HCT116 (cell line): ENCODE data around the gene OR5K2. TPM values are rescaled to one million over a fixed set of nuclear protein-coding genes. Genes with fewer than 3 reads are reported as not detected.
A peak's percentile ranks its signal among the peaks of the same experiment; 100 is the strongest.

Source experiments
- ATAC-seq: fragments of 200-7000 bp; cut with Tn5 transposase; 2 replicates; pipeline ENCODE4 v1.9.1; 2020; ENCODE audit warnings: mild to moderate bottlenecking, moderate library complexity
- BruUV-seq: library from RNA; stranded (reverse); fragments of 400-500 nt; replicated peaks from 2 replicates; lab custom pipeline; 2021; lab: Mats Ljungman, UMichigan
- CTCF ChIA-PET: fragments of 300-600 bp; sonication (Branson Sonifier 250); formaldehyde crosslinking; loops from one replicate; lab custom pipeline; 2021; ENCODE audit warnings: antibody characterized with exemption; lab: Charles Lee
- POLR2A ChIA-PET: fragments of 300-600, 350-600 bp; sonication (Branson Sonifier 250); formaldehyde crosslinking; loops from one replicate; lab custom pipeline; 2021; ENCODE audit warnings: antibody characterized with exemption; lab: Charles Lee
- RAD21 ChIA-PET, 2 experiments: fragments of 300-600 bp; sonication (Branson Sonifier 250); formaldehyde crosslinking; loops; one replicate each; lab custom pipeline; 2023; ENCODE audit warnings: low total read pairs in 2 of 2; ENCODE audit not compliant: uncharacterized antibody in 2 of 2, unreplicated experiment in 2 of 2, low non-redundant PET in 1 of 2; lab: Charles Lee
- DNase-seq: peaks from one replicate; pipeline ENCODE4 v3.0.0-alpha.2; 2010; ENCODE audit warnings: low read depth, low spot score
- H2AFZ ChIP-seq: fragments of 200-600 bp; shearing (Covaris generic), sonication (generic); 2 replicates; pipeline ENCODE4 v1.6.1; 2017; ENCODE audit warnings: low read depth, mixed run types, mixed read lengths, antibody characterized with exemption, low read length; ENCODE audit not compliant: poor library complexity, severe bottlenecking
- H3K27ac ChIP-seq: 2 replicates; pipeline ENCODE4 v1.5.1; 2012; ENCODE audit warnings: low read depth, low read length
- H3K27me3 ChIP-seq: fragments of 200-600 bp; sonication (generic); 2 replicates; pipeline ENCODE4 v1.6.1; 2016; ENCODE audit warnings: mixed run types, low read length, mixed read lengths; ENCODE audit not compliant: insufficient read depth
- H3K36me3 ChIP-seq, 2 experiments: fragments of 200-500 bp in 1 of 2; fragments of 200-600 bp in 1 of 2; sonication (Bioruptor generic) in 1 of 2; sonication (generic) in 1 of 2; 2 replicates each; pipeline versions ENCODE4 v1.5.1 to v1.6.1; 2014 to 2016; ENCODE audit warnings: low read length in 2 of 2, inconsistent platforms in 1 of 2, mixed read lengths in 1 of 2, mixed run types in 1 of 2; ENCODE audit not compliant: insufficient read depth in 2 of 2, control insufficient read depth in 1 of 2
- H3K4me1 ChIP-seq, 2 experiments: fragments of 200-600 bp in 1 of 2; sonication (generic) in 1 of 2; 2 replicates each; pipeline versions ENCODE4 v1.5.1 to v1.6.1; 2012 to 2017; ENCODE audit warnings: low read length in 2 of 2, inconsistent platforms in 1 of 2, mild to moderate bottlenecking in 1 of 2, mixed read lengths in 1 of 2, mixed run types in 1 of 2, moderate library complexity in 1 of 2; ENCODE audit not compliant: insufficient read depth in 2 of 2, control insufficient read depth in 1 of 2
- H3K4me2 ChIP-seq: fragments of 200-600 bp; sonication (generic); 2 replicates; pipeline ENCODE4 v1.6.1; 2017; ENCODE audit warnings: mixed run types, low read length, mixed read lengths
- H3K4me3 ChIP-seq, 2 experiments: fragments of 200-600 bp in 1 of 2; sonication (generic) in 1 of 2; replicated peaks in 1 of 2; 2 replicates each; pipeline ENCODE4 v1.5.1; 2011 to 2016; ENCODE audit warnings: low read length in 2 of 2, control low read depth in 1 of 2, low read depth in 1 of 2, mild to moderate bottlenecking in 1 of 2, mixed read lengths in 1 of 2, mixed run types in 1 of 2
- H3K79me2 ChIP-seq: fragments of 200-600 bp; sonication (generic); 2 replicates; pipeline ENCODE4 v1.6.1; 2017; ENCODE audit warnings: mild to moderate bottlenecking, mixed run types, low read length, moderate library complexity, mixed read lengths; ENCODE audit not compliant: insufficient read depth
- H3K9ac ChIP-seq: fragments of 200-600 bp; sonication (generic); 2 replicates; pipeline ENCODE4 v1.6.1; 2016; ENCODE audit warnings: low read length, mixed read lengths
- H3K9me2 ChIP-seq: fragments of 200-600 bp; sonication (generic), shearing (Covaris generic); 2 replicates; pipeline ENCODE4 v1.6.1; 2017; ENCODE audit warnings: mixed run types, mild to moderate bottlenecking, moderate library complexity; ENCODE audit not compliant: insufficient read depth
- H3K9me3 ChIP-seq, 2 experiments: fragments of 200-500 bp in 1 of 2; fragments of 200-600 bp in 1 of 2; sonication (Bioruptor generic) in 1 of 2; sonication (generic) in 1 of 2; 2 replicates each; pipeline ENCODE4 v1.6.1; 2014 to 2017; ENCODE audit warnings: low read length in 2 of 2, mixed read lengths in 2 of 2, inconsistent platforms in 1 of 2, low read depth in 1 of 2, mild to moderate bottlenecking in 1 of 2, mixed run types in 1 of 2, moderate library complexity in 1 of 2; ENCODE audit not compliant: control insufficient read depth in 1 of 2, insufficient read depth in 1 of 2
- H4K20me1 ChIP-seq: fragments of 200-600 bp; sonication (generic), shearing (Covaris generic); 2 replicates; pipeline ENCODE4 v1.6.1; 2017; ENCODE audit warnings: mixed run types, mild to moderate bottlenecking, moderate library complexity; ENCODE audit not compliant: insufficient read depth
- CBX3 ChIP-seq: IDR thresholded peaks from 2 replicates; pipeline ENCODE4 v1.6.1; 2012; ENCODE audit warnings: low read depth
- CEBPB ChIP-seq: IDR thresholded peaks from 2 replicates; pipeline ENCODE4 v1.6.1; 2012; ENCODE audit warnings: low read depth
- EGR1 ChIP-seq: IDR thresholded peaks from 2 replicates; pipeline ENCODE4 v1.6.1; 2012; ENCODE audit warnings: low read depth
- EZH2phosphoT487 ChIP-seq: fragments of 200-600 bp; IDR thresholded peaks from 2 replicates; pipeline ENCODE4 v1.6.1; 2018; ENCODE audit warnings: antibody characterized with exemption, borderline replicate concordance
- FOSL1 ChIP-seq: IDR thresholded peaks from 2 replicates; pipeline ENCODE4 v1.6.1; 2012; ENCODE audit warnings: low read depth
- JUND ChIP-seq: IDR thresholded peaks from 2 replicates; pipeline ENCODE4 v1.6.1; 2012
- MAX ChIP-seq: IDR thresholded peaks from 2 replicates; pipeline ENCODE4 v1.6.1; 2012
- POLR2A ChIP-seq: IDR thresholded peaks from 2 replicates; pipeline ENCODE4 v1.7.0; 2011; ENCODE audit warnings: borderline replicate concordance; ENCODE audit not compliant: insufficient read depth, insufficient read length; ENCODE audit errors: extremely low read depth
- POLR2AphosphoS5 ChIP-seq: IDR thresholded peaks from 2 replicates; pipeline ENCODE4 v1.6.1; 2011; ENCODE audit warnings: mild to moderate bottlenecking, low read depth, low read length, moderate library complexity
- RAD21 ChIP-seq: IDR thresholded peaks from 2 replicates; pipeline ENCODE4 v1.6.1; 2012; ENCODE audit warnings: low read depth, mild to moderate bottlenecking
- REST ChIP-seq: IDR thresholded peaks from 2 replicates; pipeline ENCODE4 v1.6.1; 2012; ENCODE audit warnings: low read depth
- SIN3A ChIP-seq: IDR thresholded peaks from 2 replicates; pipeline ENCODE4 v1.6.1; 2012; ENCODE audit warnings: low read depth
- SP1 ChIP-seq: IDR thresholded peaks from 2 replicates; pipeline ENCODE4 v1.6.1; 2012; ENCODE audit warnings: low read depth
- ZBTB33 ChIP-seq: IDR thresholded peaks from 2 replicates; pipeline ENCODE4 v1.6.1; 2011; ENCODE audit warnings: mild to moderate bottlenecking, low read length, moderate library complexity; ENCODE audit not compliant: insufficient replicate concordance; ENCODE audit errors: extremely low read depth
- ZNF274 ChIP-seq: fragments of 200-500 bp; sonication (Bioruptor generic); IDR thresholded peaks from 2 replicates; pipeline ENCODE4 v1.6.1; 2014; ENCODE audit warnings: mild to moderate bottlenecking, low read depth, low read length, inconsistent platforms
- intact Hi-C: fragments of 100-400 bp; cut with micrococcal nuclease; formaldehyde crosslinking; loops from 2 replicates; pipeline ENCODE4 v1.10.0; 2022
- total RNA-seq: library from RNA; stranded (reverse); gene quantifications from one replicate; pipeline ENCODE4 v1.2.1, GENCODE V29; 2021; ENCODE audit not compliant: unreplicated experiment

The OR5K2 gene
- total RNA-seq, 1 experiment from 2014 or later, result not detected

- H3K36me3 ChIP-seq, result peaks cover 16 to 17% of the 10 kb centered on the region in 2 experiments
- H3K27me3 ChIP-seq, result no peaks in the 10 kb centered on the region
- H3K27ac ChIP-seq, result peak overlapping the region; percentile 86
- ATAC-seq, result peak; percentile 38
- H4K20me1 ChIP-seq, result no peaks in the 10 kb centered on the region
- H3K9me3 ChIP-seq, result no peaks in the 10 kb centered on the region
- peak overlapping the region; percentile 23 for H3K9ac ChIP-seq
- TF ChIP-seq EZH2phosphoT487 (no peak), EGR1 (no peak), CBX3 (no peak), JUND (0 out of 2 replicates have a peak, but pooled peaks have one; percentile 24), RAD21 (no peak)
- H3K9me2 ChIP-seq, result no peaks in the 10 kb centered on the region
- peak overlapping the region; percentile 45 for H3K4me2 ChIP-seq
- BruUV-seq, result no TSS peak
- POLR2A ChIA-PET, result interaction anchor here (1.1 to 3.3 kb wide), 4 partner anchors 10 to 42 kb away, joined by 3 to 14 read pairs (median 4); partner anchors contain the start of gene CLDND1
- H3K4me3 ChIP-seq, result no peak overlapping the region
- H3K4me1 ChIP-seq, result peaks cover 75 to 84% of the 10 kb centered on the region in 2 experiments
- intact Hi-C loops, result no loop called here
- DNase-seq, result no peak
- no peak overlapping the region for H2AFZ ChIP-seq
- H3K79me2 ChIP-seq, result peaks cover 21% of the 10 kb centered on the region
- RAD21 ChIA-PET, result no interaction called here
- CTCF ChIA-PET, result interaction anchor here (1.3 kb wide), 1 partner anchor 84 kb away, joined by 4 read pairs; no protein-coding TSS in a partner anchor
These were observed 15.1 kb downstream of the OR5K2 start for GRCh38 chr3:98512576-98512975.

GRCh38 chr3:98513091-98513511 is 15.6 kb downstream of the OR5K2 start:
- intact Hi-C loops, result no loop called here
- RAD21 ChIA-PET, result no interaction called here
- Histone ChIP-seq H2AFZ (no peak overlapping the region), H3K79me2 (peaks cover 26% of the 10 kb centered on the region), H3K4me3 (no peak overlapping the region), H3K9ac (peak overlapping the region; percentile 23), H3K9me2 (no peaks in the 10 kb centered on the region), H3K9me3 (no peaks in the 10 kb centered on the region), H3K4me2 (peak overlapping the region; percentile 45), H3K4me1 (peaks cover 79 to 89% of the 10 kb centered on the region in 2 experiments), H4K20me1 (no peaks in the 10 kb centered on the region), H3K36me3 (peaks cover 19 to 22% of the 10 kb centered on the region in 2 experiments), H3K27me3 (no peaks in the 10 kb centered on the region), H3K27ac (peak overlapping the region; percentile 86)
- peak; percentile 75 for DNase-seq
- POLR2A ChIA-PET, result interaction anchor here (1.0 to 3.3 kb wide), 4 partner anchors 9 to 51 kb away, joined by 3 to 14 read pairs (median 4); partner anchors contain the start of gene CLDND1
- no TSS peak for BruUV-seq
- peak; percentile 67 for ATAC-seq
- CTCF ChIA-PET, result interaction anchor here (1.3 kb wide), 1 partner anchor 84 kb away, joined by 4 read pairs; no protein-coding TSS in a partner anchor
- TF ChIP-seq JUND (peak; percentile 79), MAX (peak; percentile 71), EGR1 (peak; percentile 41; the same call in 1 of the 2 replicates), REST (no peak), FOSL1 (no peak; the same call in none of the 2 replicates), SIN3A (peak; percentile 83), ZNF274 (no peak), ZBTB33 (peak; percentile 11), CBX3 (peak; percentile 90), SP1 (peak; percentile 88), POLR2AphosphoS5 (peak; percentile 53), CEBPB (peak; percentile 99), RAD21 (0 out of 2 replicates have a peak, but pooled peaks have one; percentile 32), POLR2A (no peak)
